ENCODE data around the gene IL1RAPL2. TPM values are rescaled to one million over a fixed set of nuclear protein-coding genes. Genes with fewer than 3 reads are reported as not detected.

The IL1RAPL2 gene
- total and polyA plus RNA-seq, 2 of the 8 experiments (the other 6 are each of a cell fraction or from before 2014, with no cell fraction given) = 0.20 to 1.3 TPM

GRCh38 chrX:105745863-105746262, 1179.9 kb downstream of the IL1RAPL2 start:
- Histone ChIP-seq H3K36me3 (ENCODE audit: control insufficient read depth in 2 of 4, insufficient read depth in 4 of 4, low read length in 3 of 4) (no peaks in the 10 kb centered on the region), H3K27ac (ENCODE audit: low read depth, low read length) (no peak overlapping the region), H2BK20ac (ENCODE audit: low read length) (no peak overlapping the region), H3K23ac (ENCODE audit: insufficient read length) (no peak overlapping the region), H2BK5ac (ENCODE audit: low read depth, low read length) (no peak overlapping the region), H4K20me1 (replicated peaks in 1 of 2; ENCODE audit: control insufficient read depth in 1 of 2, insufficient read depth in 2 of 2, low read length in 2 of 2) (no peaks in the 10 kb centered on the region), H3K27me3 (replicated peaks in 1 of 4; ENCODE audit: control insufficient read depth in 3 of 4, extremely low read depth in 1 of 4, insufficient read depth in 3 of 4, low read length in 3 of 4) (no peaks in the 10 kb centered on the region), H3K14ac (ENCODE audit: insufficient read length) (no peak overlapping the region), H3K79me1 (ENCODE audit: low read depth, low read length) (no peaks in the 10 kb centered on the region), H3K4me2 (ENCODE audit: insufficient read depth in 1 of 2, low read depth in 2 of 2, low read length in 2 of 2) (no peak overlapping the region), H4K91ac (replicated peaks; ENCODE audit: insufficient read length, low read length) (no peak overlapping the region), H2BK120ac (replicated peaks; ENCODE audit: low read depth, low read length) (no peak overlapping the region), H3K79me2 (ENCODE audit: control insufficient read depth in 1 of 2, insufficient read depth in 2 of 2, low read length in 2 of 2) (no peaks in the 10 kb centered on the region), H3K9me3 (ENCODE audit: insufficient read depth in 2 of 2, low read depth in 1 of 2, low read length in 1 of 2) (no peaks in the 10 kb centered on the region), H4K5ac (ENCODE audit: insufficient read length, low read depth, low read length) (no peak overlapping the region), H2AK5ac (ENCODE audit: low read depth, low read length) (no peak overlapping the region), H3K18ac (ENCODE audit: extremely low read depth, low read length) (no peak overlapping the region), H2BK12ac (ENCODE audit: low read depth, low read length) (no peak overlapping the region), H3K4ac (replicated peaks; ENCODE audit: insufficient read length, low read depth, low read length) (no peak overlapping the region), H3K56ac (replicated peaks; ENCODE audit: insufficient read length, low read depth, low read length) (no peak overlapping the region), H4K8ac (ENCODE audit: extremely low read depth, insufficient read depth, low read length) (no peak overlapping the region), H3K23me2 (ENCODE audit: low read depth, low read length) (no peaks in the 10 kb centered on the region), H2BK15ac (ENCODE audit: low read length) (no peak overlapping the region), H3K9ac (replicated peaks in 1 of 4; ENCODE audit: extremely low read depth in 1 of 4, low read depth in 3 of 4, low read length in 3 of 4) (no peak overlapping the region), H2AFZ (ENCODE audit: low read length) (no peak overlapping the region), H3K4me3 (ENCODE audit: extremely low read depth in 1 of 4, insufficient read depth in 2 of 4, low read depth in 3 of 4, low read length in 4 of 4) (no peak overlapping the region), H3K4me1 (replicated peaks in 1 of 4; ENCODE audit: control insufficient read depth in 3 of 4, insufficient read depth in 4 of 4, low read length in 3 of 4) (no peaks in the 10 kb centered on the region)
- TF ChIP-seq CBX5 (IDR thresholded peaks at IDR 0.05; ENCODE audit: low read depth, low read length) (no peak), BRCA1 (IDR thresholded peaks at IDR 0.05; ENCODE audit: low read depth, low read length) (no peak), JUND (IDR thresholded peaks at IDR 0.05; ENCODE audit: low read length) (no peak), RFX5 (IDR thresholded peaks at IDR 0.05; ENCODE audit: borderline replicate concordance, low read depth, low read length) (no peak), CTBP2 (IDR thresholded peaks at IDR 0.05; ENCODE audit: borderline replicate concordance, insufficient read depth, insufficient read length, low read length) (no peak), SRF (IDR thresholded peaks at IDR 0.05; ENCODE audit: low read depth, low read length) (no peak), RXRA (IDR thresholded peaks at IDR 0.05; ENCODE audit: insufficient read depth, low read depth, low read length) (no peak)
- ChIA-PET POLR2A (ENCODE audit: partially characterized antibody) (no interaction called here), CTCF (ENCODE audit: partially characterized antibody) (no interaction called here)
- WGBS, 2 experiments (ENCODE audit: extremely low coverage in 1 of 2, insufficient coverage in 1 of 2, insufficient read length in 1 of 2, insufficient replicate concordance in 2 of 2, low coverage in 1 of 2, low lambda C conversion rate in 2 of 2, missing lambda C conversion rate in 1 of 2) = 82% methylated on average over 2 of the region's 2 CpGs; no CpG with 5 or more reads in 1 of the 2 experiments
- no peak for DNase-seq (ENCODE audit: low read depth in 1 of 2, low spot score in 2 of 2)
- FAIRE-seq = no peak

Measured in H1 (cell line).